ENCODE results near the gene NR4A3.

Gene NR4A3

GRCh38 chr9:99813739-99814138 is 7.9 kb upstream of the NR4A3 start:
- no peak overlapping the region for H3K4me3 ChIP-seq (ENCODE audit: low read depth, low read length)

- no peak overlapping the region for H3K4me3 ChIP-seq (ENCODE audit: low read depth, low read length)
Measured at GRCh38 chr9:99814359-99814758, 7.3 kb upstream of the NR4A3 start.

- no peak overlapping the region for H3K4me3 ChIP-seq (ENCODE audit: low read depth, low read length)
Measured at GRCh38 chr9:99816392-99816791, 5.3 kb upstream of the NR4A3 start.

- no peak overlapping the region for H3K4me3 ChIP-seq (ENCODE audit: low read depth, low read length)
Measured at GRCh38 chr9:99818500-99818899, 3.2 kb upstream of the NR4A3 start.

GRCh38 chr9:99819123-99819855 is 2.4 kb upstream of the NR4A3 start:
- peak overlapping the region; percentile 73 for H3K4me3 ChIP-seq (ENCODE audit: low read depth, low read length)

GRCh38 chr9:99819856-99820684 is 1.6 kb upstream of the NR4A3 start:
- H3K4me3 ChIP-seq (ENCODE audit: low read depth, low read length): peak overlapping the region; percentile 73

- H3K4me3 ChIP-seq (ENCODE audit: low read depth, low read length): peak overlapping the region; percentile 69
Measured at GRCh38 chr9:99820685-99821395, 845 bp upstream of the NR4A3 start.

- peak overlapping the region; percentile 69 for H3K4me3 ChIP-seq (ENCODE audit: low read depth, low read length)
Measured at GRCh38 chr9:99822109-99822805, 572 bp downstream of the NR4A3 start.

GRCh38 chr9:99822806-99823591 is 1.3 kb downstream of the NR4A3 start:
- H3K4me3 ChIP-seq (ENCODE audit: low read depth, low read length): peak overlapping the region; percentile 17

GRCh38 chr9:99823681-99824377 is 2.1 kb downstream of the NR4A3 start:
- peak overlapping the region; percentile 50 for H3K4me3 ChIP-seq (ENCODE audit: low read depth, low read length)

GRCh38 chr9:99824378-99825171 is 2.9 kb downstream of the NR4A3 start:
- H3K4me3 ChIP-seq (ENCODE audit: low read depth, low read length): peak overlapping the region; percentile 50

GRCh38 chr9:99825172-99826046 is 3.7 kb downstream of the NR4A3 start:
- H3K4me3 ChIP-seq (ENCODE audit: low read depth, low read length): peak overlapping the region; percentile 50

- H3K4me3 ChIP-seq (ENCODE audit: low read depth, low read length): no peak overlapping the region
Measured at GRCh38 chr9:99826579-99826978, 4.9 kb downstream of the NR4A3 start.

GRCh38 chr9:99827244-99827643 is 5.6 kb downstream of the NR4A3 start:
- no peak overlapping the region for H3K4me3 ChIP-seq (ENCODE audit: low read depth, low read length)

- H3K4me3 ChIP-seq (ENCODE audit: low read depth, low read length): no peak overlapping the region
Measured at GRCh38 chr9:99828054-99828416, 6.3 kb downstream of the NR4A3 start.

GRCh38 chr9:99828417-99829176 is 6.9 kb downstream of the NR4A3 start:
- H3K4me3 ChIP-seq (ENCODE audit: low read depth, low read length): no peak overlapping the region

All from iPS-11a (cell line).